GM20431 (cell line): ENCODE data around the gene C1QTNF9.
"Not testable (repeated sequence)": the region's sequence is repeated elsewhere in the genome, so short reads cannot be mapped to it uniquely, and the experiment has no call there.

Source experiments
- in situ Hi-C: fragments of 300-500 bp; cut with MseI, MboI; formaldehyde crosslinking; loops from one replicate; pipeline ENCODE4 v1.15.0; 2020; ENCODE audit warnings: low sequenced_read_pairs; ENCODE audit not compliant: unreplicated experiment

The C1QTNF9 gene

GRCh38 chr13:24358836-24359235, 49.5 kb downstream of the C1QTNF9 start:
- in situ Hi-C loops: not testable (repeated sequence)

GRCh38 chr13:24359252-24359651, 49.9 kb downstream of the C1QTNF9 start:
- in situ Hi-C loops: not testable (repeated sequence)

DNA sequence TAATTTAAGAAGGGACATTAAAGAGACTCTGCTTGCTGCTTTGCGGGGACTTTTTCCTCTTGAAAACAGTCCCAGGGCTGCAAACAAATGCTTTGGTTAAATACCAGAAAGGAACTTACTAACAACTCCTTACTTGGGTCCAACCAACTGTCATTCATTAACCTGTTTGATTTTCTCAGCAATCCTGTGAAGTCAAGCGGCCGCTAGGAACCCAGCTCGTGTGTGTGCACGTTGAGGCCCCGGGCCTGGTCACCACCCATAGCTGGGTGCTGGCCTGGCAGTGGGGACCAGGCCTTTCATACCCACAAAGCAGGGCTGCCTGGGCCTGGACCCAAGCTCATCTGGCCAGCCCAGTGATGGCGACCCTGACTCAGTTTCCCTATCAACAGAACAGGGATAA, 50.7 kb downstream of the C1QTNF9 start:
- in situ Hi-C loops: loop anchor here (10.0 kb wide), 1 partner anchor 1415 kb away; no protein-coding TSS in a partner anchor

- in situ Hi-C loops: loop anchor here (10.0 kb wide), 1 partner anchor 1416 kb away; no protein-coding TSS in a partner anchor
Observed at GRCh38 chr13:24361113-24361512, 51.7 kb downstream of the C1QTNF9 start.

DNA sequence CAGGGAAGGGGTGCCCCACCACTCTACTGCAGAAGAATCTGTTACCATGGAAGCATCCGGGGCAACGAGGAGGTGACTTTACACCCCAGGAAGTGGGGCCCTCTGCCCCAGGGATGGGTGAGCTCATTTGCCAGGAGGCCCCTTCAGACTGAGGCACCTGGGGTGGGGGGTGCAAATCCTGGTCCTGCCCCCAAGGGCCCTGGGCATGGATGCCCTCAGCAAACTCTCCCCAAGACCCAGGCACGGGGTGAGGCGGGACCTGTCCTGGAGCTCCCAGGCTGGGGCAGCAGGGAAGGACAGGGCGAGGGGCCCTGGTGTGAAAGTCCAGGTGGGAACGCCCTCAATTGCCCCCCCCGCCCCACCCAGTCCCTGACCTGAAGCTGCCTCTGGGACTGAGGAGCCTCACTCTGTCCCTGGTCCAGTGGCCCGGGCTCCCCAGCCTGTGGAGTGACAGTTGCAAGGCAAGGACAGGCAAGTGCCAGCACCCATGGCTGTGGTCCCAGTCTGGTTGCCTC, 52.5 kb downstream of the C1QTNF9 start:
- in situ Hi-C loops: loop anchor here (10.0 kb wide), 1 partner anchor 1417 kb away; no protein-coding TSS in a partner anchor

DNA sequence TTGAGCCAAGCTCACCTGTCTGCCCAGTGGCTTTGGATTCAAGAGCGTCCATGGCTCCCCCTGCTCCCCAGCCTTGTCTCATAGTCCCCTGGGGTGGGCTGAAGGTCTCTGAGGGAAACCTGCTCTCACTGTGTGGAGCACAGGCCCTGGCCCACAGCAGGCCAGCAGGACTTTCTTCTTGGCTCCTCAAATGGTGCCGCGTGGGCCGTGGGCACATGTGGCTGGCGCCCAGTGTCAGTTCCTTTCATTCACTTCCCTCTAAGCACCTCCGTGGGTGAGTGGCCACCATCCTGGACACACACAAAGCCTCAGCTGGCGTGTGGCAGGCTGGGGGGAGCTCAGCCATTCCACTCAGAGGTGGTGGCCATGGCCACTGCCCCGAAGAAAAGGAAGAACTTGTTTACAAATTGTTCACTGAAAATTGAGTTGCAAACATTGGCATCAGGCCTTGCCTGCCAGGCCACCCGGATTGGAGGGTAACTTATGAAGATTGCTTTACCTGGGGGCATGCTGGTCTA, 53.1 kb downstream of the C1QTNF9 start:
- in situ Hi-C loops: loop anchor here (10.0 kb wide), 1 partner anchor 1418 kb away; no protein-coding TSS in a partner anchor

GRCh38 chr13:24365191-24365590, 55.8 kb downstream of the C1QTNF9 start:
- in situ Hi-C loops: loop anchor here (10.0 kb wide), 1 partner anchor 1420 kb away; no protein-coding TSS in a partner anchor

- in situ Hi-C loops: loop anchor here (10.0 kb wide), 1 partner anchor 1422 kb away; no protein-coding TSS in a partner anchor
Observed at GRCh38 chr13:24366315-24366714, 56.9 kb downstream of the C1QTNF9 start.

GRCh38 chr13:24371273-24371672, 61.9 kb downstream of the C1QTNF9 start:
- in situ Hi-C loops: not testable (repeated sequence)
